HL-60 (cell line): Measurements from ENCODE around the gene FTCD.

Experiments
- DNase-seq, 2 experiments: peaks; one replicate each; pipeline ENCODE4 v3.0.0-alpha.2; 2010 to 2020; ENCODE audit warnings: low read depth in 1 of 2, low spot score in 1 of 2
- H3K27ac ChIP-seq: fragments of 250-450 bp; sonication (Bioruptor Pico); replicated peaks from 2 replicates; pipeline ENCODE4 v1.5.1; 2020; ENCODE audit warnings: mild to moderate bottlenecking, moderate library complexity
- H3K27me3 ChIP-seq: fragments of 250-450 bp; sonication (Bioruptor Pico); 2 replicates; pipeline ENCODE4 v1.5.1; 2021; ENCODE audit warnings: mild to moderate bottlenecking, moderate library complexity; ENCODE audit not compliant: insufficient read depth, poor library complexity, severe bottlenecking
- H3K4me3 ChIP-seq: replicated peaks from 2 replicates; pipeline ENCODE4 v1.5.1; 2011; ENCODE audit warnings: mild to moderate bottlenecking, control low read depth, low read length; ENCODE audit not compliant: insufficient read depth
- CTCF ChIP-seq: IDR thresholded peaks from one replicate; pipeline ENCODE4 v1.5.1; 2011; ENCODE audit warnings: low read length, control low read depth, inconsistent platforms; ENCODE audit not compliant: insufficient read depth
- GABPA ChIP-seq: IDR thresholded peaks from 2 replicates; pipeline ENCODE4 v1.6.1; 2012; ENCODE audit warnings: low read depth
- POLR2AphosphoS5 ChIP-seq: IDR thresholded peaks from 2 replicates; pipeline ENCODE4 v1.6.1; 2012; ENCODE audit warnings: low read depth
- REST ChIP-seq: IDR thresholded peaks from 2 replicates; pipeline ENCODE4 v1.6.1; 2012; ENCODE audit warnings: low read depth; ENCODE audit not compliant: insufficient replicate concordance
- SPI1 ChIP-seq: IDR thresholded peaks from 2 replicates; pipeline ENCODE4 v1.6.1; 2012; ENCODE audit warnings: low read depth, mild to moderate bottlenecking, borderline replicate concordance

Gene FTCD

DNA sequence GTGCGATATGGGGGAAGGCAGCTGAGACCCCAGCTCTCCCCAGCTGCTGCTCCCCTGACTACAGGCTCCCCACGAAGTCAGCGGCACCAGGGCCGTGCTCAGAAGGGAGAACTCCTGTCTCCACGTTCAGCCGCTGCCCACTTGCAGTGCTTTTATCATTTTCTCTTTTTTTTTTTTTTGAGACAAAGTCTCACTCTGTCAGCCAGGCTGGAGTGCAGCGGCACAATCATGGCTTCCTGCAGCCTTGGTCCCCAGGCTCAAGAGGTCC lies 933 bp upstream of the FTCD start:
- no peaks in the 10 kb centered on the region for H3K27me3 ChIP-seq
- H3K4me3 ChIP-seq = no peak overlapping the region
- no peak for TF ChIP-seq SPI1
- TF ChIP-seq POLR2AphosphoS5 = no peak
- no peak for TF ChIP-seq GABPA
- no peak for TF ChIP-seq REST
- no peak for TF ChIP-seq CTCF
- no peak overlapping the region for H3K27ac ChIP-seq
- no peak for DNase-seq

GRCh38 chr21:46154955-46155513 lies 345 bp downstream of the FTCD start:
- DNase-seq = no peak
- H3K27me3 ChIP-seq = no peaks in the 10 kb centered on the region
- no peak overlapping the region for H3K4me3 ChIP-seq
- TF ChIP-seq SPI1 = no peak
- TF ChIP-seq REST = no peak
- no peak for TF ChIP-seq POLR2AphosphoS5
- no peak for TF ChIP-seq GABPA
- no peak for TF ChIP-seq CTCF
- no peak overlapping the region for H3K27ac ChIP-seq

DNA sequence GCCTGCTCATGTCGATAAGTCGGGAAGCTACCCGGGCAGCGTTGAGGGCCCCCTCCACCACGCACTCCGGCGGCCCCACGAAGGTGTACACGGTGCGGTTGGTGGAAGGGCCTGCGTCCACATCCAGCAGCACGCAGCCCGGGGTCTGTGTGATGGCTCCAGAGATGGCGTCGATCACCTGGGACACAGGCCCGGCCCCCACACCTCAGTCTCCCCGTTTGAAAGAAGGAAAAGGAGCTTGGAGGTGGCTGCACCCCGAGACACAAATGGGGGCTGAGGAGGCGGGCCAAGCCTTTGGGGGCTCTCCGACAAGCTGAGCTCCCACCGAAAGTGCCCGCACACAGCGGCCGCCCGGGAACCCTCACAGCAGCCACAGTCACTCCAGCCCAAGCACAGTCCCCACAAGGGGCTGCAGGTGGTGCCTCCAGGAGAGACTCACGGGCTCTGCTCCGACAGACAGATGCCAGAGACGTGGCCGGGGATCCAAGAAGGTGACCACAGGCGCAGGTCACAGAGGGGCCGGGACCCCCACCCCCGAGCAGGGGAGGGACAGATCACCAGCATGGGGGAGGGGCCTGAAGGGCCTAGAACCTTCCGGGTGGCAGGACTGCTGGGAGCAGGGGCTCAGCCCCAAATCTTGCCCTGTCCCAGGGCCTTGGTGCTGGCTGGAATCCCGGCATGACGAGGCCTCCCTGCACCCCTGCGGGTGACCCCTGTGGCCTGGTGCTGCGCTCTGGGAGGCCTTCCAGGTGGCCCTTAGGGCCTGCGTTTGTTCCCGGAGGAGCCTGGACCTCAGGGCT lies 1.0 kb downstream of the FTCD start:
- no peak for DNase-seq
- Histone ChIP-seq H3K4me3 (no peak overlapping the region), H3K27me3 (no peaks in the 10 kb centered on the region), H3K27ac (no peak overlapping the region)
- TF ChIP-seq GABPA (no peak), CTCF (no peak), SPI1 (no peak), POLR2AphosphoS5 (no peak), REST (no peak)
